Tibial artery (tissue), 4 donors: Measurements from ENCODE around the gene GPR176.

ENCODE experiments used
- DNase-seq, 2 donors: peaks; one replicate each; pipeline ENCODE4 v3.0.0-alpha.2; 2019
- H3K27ac ChIP-seq, 2 donors: fragments of 200-600 bp; sonication (generic) in 1 of 2; 1 replicate in 1 of 2; 2 replicates in 1 of 2; pipeline ENCODE4 v1.5.1; 2018 to 2019; ENCODE audit warnings: mild to moderate bottlenecking in 1 of 2
- H3K27me3 ChIP-seq, 2 donors: fragments of 200-600 bp; sonication (generic) in 1 of 2; one replicate each; pipeline versions ENCODE4 v1.5.1 to v1.6.0; 2016 to 2019
- H3K36me3 ChIP-seq, 3 donors: fragments of 200-600 bp; sonication (generic) in 2 of 3; one replicate each; pipeline ENCODE4 v1.5.1; 2016 to 2019; ENCODE audit warnings: mild to moderate bottlenecking in 2 of 3
- H3K4me1 ChIP-seq, 4 donors: fragments of 200-600 bp; sonication (generic) in 2 of 4; 1 replicate in 3 of 4; 2 replicates in 1 of 4; pipeline ENCODE4 v1.5.1; 2016 to 2019
- H3K4me3 ChIP-seq, 2 donors: fragments of 200-600 bp; sonication (generic) in 1 of 2; 1 replicate in 1 of 2; 2 replicates in 1 of 2; pipeline ENCODE4 v1.5.1; 2018 to 2019; ENCODE audit warnings: mild to moderate bottlenecking in 2 of 2
- H3K9me3 ChIP-seq, 3 donors: fragments of 200-600 bp; sonication (generic) in 1 of 3; one replicate each; pipeline ENCODE4 v1.5.1; 2016 to 2019
- intact Hi-C: fragments of 100-400 bp; cut with DNase I; formaldehyde crosslinking; loops from one replicate; pipeline ENCODE4 v1.15.0; 2023; ENCODE audit warnings: low total_unique reads
- TF ChIP-seq, protein P1 (sequence below), 2 experiments: fragments of 200-600 bp in 1 of 2; fragments of 450-650 bp in 1 of 2; IDR thresholded peaks; one replicate each; pipeline ENCODE4 v1.5.1; 2017 to 2019; ENCODE audit warnings: antibody characterized with exemption in 2 of 2, mild to moderate bottlenecking in 1 of 2, moderate library complexity in 1 of 2

GPR176 gene

DNA sequence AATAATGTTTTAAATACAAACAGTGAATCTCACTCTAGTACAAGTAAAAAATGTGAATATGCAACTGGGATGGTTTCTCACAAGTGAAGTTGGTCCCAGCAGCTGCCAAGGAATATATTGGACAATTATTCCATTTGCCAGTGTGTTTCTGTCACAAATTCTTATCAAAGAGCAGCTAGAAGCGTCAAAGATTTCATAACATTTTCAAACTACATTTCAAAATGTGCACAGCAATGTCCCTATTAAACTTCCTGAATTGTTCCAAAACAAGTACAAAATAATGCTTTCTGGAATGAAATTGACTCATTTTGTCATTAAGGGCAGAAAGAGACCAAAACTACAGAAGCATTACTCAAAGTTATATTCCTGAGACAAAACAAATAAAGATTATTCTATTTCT, 38.3 kb downstream of the GPR176 start:
- Histone ChIP-seq H3K4me1 (peaks cover 0 to 8% (median 0%) of the 10 kb centered on the region in 4 donors), H3K27me3 (no peaks in the 10 kb centered on the region), H3K4me3 (no peak overlapping the region), H3K36me3 (no peaks in the 10 kb centered on the region), H3K27ac (no peak overlapping the region), H3K9me3 (no peaks in the 10 kb centered on the region)
- DNase-seq: no peak
- intact Hi-C loops: no loop called here
- TF ChIP-seq, protein P1, sequence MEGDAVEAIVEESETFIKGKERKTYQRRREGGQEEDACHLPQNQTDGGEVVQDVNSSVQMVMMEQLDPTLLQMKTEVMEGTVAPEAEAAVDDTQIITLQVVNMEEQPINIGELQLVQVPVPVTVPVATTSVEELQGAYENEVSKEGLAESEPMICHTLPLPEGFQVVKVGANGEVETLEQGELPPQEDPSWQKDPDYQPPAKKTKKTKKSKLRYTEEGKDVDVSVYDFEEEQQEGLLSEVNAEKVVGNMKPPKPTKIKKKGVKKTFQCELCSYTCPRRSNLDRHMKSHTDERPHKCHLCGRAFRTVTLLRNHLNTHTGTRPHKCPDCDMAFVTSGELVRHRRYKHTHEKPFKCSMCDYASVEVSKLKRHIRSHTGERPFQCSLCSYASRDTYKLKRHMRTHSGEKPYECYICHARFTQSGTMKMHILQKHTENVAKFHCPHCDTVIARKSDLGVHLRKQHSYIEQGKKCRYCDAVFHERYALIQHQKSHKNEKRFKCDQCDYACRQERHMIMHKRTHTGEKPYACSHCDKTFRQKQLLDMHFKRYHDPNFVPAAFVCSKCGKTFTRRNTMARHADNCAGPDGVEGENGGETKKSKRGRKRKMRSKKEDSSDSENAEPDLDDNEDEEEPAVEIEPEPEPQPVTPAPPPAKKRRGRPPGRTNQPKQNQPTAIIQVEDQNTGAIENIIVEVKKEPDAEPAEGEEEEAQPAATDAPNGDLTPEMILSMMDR (IDR thresholded peaks at IDR 0.05): no peak

DNA sequence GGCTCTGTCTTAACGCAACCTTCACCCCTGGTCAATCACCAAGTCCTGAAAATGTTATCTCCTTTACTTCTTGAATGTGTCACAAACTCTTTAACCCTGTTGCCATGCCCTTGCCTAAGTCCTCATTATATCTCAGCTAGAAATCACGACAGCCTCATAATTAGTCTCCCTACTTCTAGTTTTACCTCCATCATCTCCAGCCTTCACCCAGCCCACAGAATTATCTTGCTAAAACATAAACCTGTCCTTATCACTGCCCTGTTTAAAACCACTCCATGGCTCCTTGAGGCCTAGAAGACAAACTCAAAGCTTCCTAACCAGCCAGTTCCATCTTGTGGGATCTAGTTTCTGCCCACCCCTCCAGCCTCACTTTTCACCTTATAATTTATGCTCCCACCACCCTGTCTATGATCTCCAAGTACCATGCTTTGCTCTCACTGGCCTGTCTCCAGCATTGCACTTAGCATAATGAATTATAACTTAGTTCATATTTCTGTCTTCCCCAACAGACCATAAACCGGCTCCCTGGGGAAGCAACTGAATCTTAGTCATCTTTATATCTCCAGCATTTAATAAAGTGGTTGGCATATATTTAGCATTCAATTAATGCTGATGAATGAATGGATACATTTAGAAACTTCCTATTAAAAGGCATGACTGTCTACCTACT, 39.2 kb downstream of the GPR176 start:
- DNase-seq: no peak
- Histone ChIP-seq H3K27me3 (no peaks in the 10 kb centered on the region), H3K4me1 (peaks cover 0 to 8% (median 0%) of the 10 kb centered on the region in 4 donors), H3K4me3 (no peak overlapping the region), H3K27ac (no peak overlapping the region), H3K9me3 (no peaks in the 10 kb centered on the region), H3K36me3 (no peaks in the 10 kb centered on the region)
- TF ChIP-seq, protein P1 (IDR thresholded peaks at IDR 0.05): no peak
- intact Hi-C loops: no loop called here

DNA sequence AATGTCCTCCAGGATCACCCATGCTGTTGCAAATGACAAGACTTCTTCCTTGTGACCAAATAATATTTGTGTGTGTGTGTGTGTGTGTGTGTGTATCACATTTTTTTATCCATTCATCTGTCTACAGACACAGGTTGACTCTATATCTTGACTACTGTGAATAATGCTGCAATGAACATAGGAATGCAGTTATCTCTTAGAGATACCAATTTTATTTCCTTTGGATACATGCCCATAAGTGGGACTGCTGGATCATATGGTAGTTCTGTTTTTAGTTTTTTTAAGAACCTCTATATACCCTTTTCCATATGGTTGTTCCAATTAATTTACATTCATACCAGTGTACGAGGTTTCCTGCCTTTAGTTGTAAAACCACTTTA, 41.7 kb downstream of the GPR176 start:
- Histone ChIP-seq H3K27me3 (no peaks in the 10 kb centered on the region), H3K4me1 (peaks cover 0 to 8% (median 0%) of the 10 kb centered on the region in 4 donors), H3K36me3 (no peaks in the 10 kb centered on the region), H3K27ac (no peak overlapping the region), H3K9me3 (no peaks in the 10 kb centered on the region), H3K4me3 (no peak overlapping the region)
- intact Hi-C loops: no loop called here
- no peak for DNase-seq
- TF ChIP-seq, protein P1 (IDR thresholded peaks at IDR 0.05): no peak

DNA sequence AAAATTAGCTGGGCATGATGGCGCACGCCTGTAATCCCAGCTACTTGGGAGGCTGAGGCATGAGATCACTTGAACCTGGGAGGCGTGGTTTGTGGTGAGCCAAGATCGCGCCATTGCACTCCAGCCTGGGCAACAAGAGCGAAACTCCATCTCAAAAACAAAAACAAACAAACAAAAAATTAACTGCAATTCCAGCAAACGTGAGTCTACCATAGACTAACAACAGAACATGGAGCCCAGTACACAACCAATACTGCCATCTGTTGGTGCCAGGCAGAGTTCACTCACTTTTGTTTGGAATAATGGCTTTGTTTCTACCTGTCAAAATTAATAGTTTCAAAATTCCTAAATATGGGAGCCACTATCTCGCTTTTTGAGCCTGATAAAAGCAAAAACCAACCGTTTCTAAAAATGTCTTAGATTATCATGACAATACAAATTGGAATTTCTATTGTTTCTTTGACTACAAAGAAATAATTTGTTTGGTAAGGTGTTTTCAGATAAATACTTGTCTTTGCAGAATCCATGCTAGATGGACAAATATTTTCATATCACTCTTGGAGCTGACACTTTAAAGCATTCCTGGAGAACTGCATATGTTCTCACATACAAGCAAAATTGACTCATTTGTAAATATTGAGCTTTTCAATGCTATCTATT, 45.0 kb downstream of the GPR176 start:
- TF ChIP-seq, protein P1 (IDR thresholded peaks at IDR 0.05): peak in 1 of 2 experiments; percentile 21
- no peak overlapping the region for H3K27ac ChIP-seq
- no peaks in the 10 kb centered on the region for H3K36me3 ChIP-seq
- peaks cover 0 to 24% (median 2%) of the 10 kb centered on the region in 4 donors for H3K4me1 ChIP-seq
- intact Hi-C loops: no loop called here
- no peak overlapping the region for H3K4me3 ChIP-seq
- H3K9me3 ChIP-seq: no peaks in the 10 kb centered on the region
- DNase-seq: no peak
- no peaks in the 10 kb centered on the region for H3K27me3 ChIP-seq

DNA sequence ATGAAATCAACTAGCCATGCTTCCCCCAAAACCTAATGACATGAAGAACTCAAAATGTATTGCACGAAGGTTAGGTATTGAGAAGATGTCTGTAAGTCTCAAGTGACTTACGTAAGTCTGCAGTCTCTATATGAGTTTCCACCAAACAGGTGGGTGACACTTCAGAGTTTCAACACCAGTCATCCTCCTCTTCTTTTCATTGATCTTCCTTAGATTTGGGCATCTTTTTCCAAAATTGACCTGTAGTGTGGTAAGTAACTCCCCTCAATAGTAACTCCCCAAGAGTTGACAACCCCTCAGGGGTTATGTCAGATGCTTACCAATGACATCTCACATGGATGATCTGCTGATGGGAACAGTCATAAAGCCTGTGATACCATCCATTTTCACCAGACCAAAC, 46.1 kb downstream of the GPR176 start:
- H3K4me1 ChIP-seq: peaks cover 0 to 33% (median 4%) of the 10 kb centered on the region in 4 donors
- intact Hi-C loops: no loop called here
- H3K27ac ChIP-seq: no peak overlapping the region
- H3K9me3 ChIP-seq: no peaks in the 10 kb centered on the region
- TF ChIP-seq, protein P1 (IDR thresholded peaks at IDR 0.05): no peak
- DNase-seq: no peak
- H3K4me3 ChIP-seq: no peak overlapping the region
- no peaks in the 10 kb centered on the region for H3K36me3 ChIP-seq
- H3K27me3 ChIP-seq: no peaks in the 10 kb centered on the region
